ENCODE measurements around the gene AP2B1. TPM values are rescaled to one million over a fixed set of nuclear protein-coding genes. Genes with fewer than 3 reads are reported as not detected.

Gene AP2B1
- total RNA-seq, 1 donor from 2014 or later = 152 TPM

GRCh38 chr17:35641032-35641431, 53.9 kb downstream of the AP2B1 start:
- no peak for DNase-seq (ENCODE audit: low read depth)
- TF ChIP-seq CTCF (IDR thresholded peaks at IDR 0.05; ENCODE audit: insufficient read depth, low read length, poor library complexity, severe bottlenecking) = no peak
- H3K27me3 ChIP-seq (ENCODE audit: control insufficient read depth, insufficient read depth, low read length) = no peaks in the 10 kb centered on the region
- H3K4me3 ChIP-seq (ENCODE audit: low read depth, low read length) = no peak overlapping the region
- no peaks in the 10 kb centered on the region for H3K36me3 ChIP-seq (ENCODE audit: control insufficient read depth, insufficient read depth, low read length)

GRCh38 chr17:35645923-35646322, 58.8 kb downstream of the AP2B1 start:
- Histone ChIP-seq H3K27me3 (ENCODE audit: control insufficient read depth, insufficient read depth, low read length) (no peaks in the 10 kb centered on the region), H3K36me3 (ENCODE audit: control insufficient read depth, insufficient read depth, low read length) (no peaks in the 10 kb centered on the region), H3K4me3 (ENCODE audit: low read depth, low read length) (no peak overlapping the region)
- DNase-seq (ENCODE audit: low read depth) = no peak
- TF ChIP-seq CTCF (IDR thresholded peaks at IDR 0.05; ENCODE audit: insufficient read depth, low read length, poor library complexity, severe bottlenecking) = no peak

GRCh38 chr17:35651467-35651866, 64.3 kb downstream of the AP2B1 start:
- TF ChIP-seq CTCF (IDR thresholded peaks at IDR 0.05; ENCODE audit: insufficient read depth, low read length, poor library complexity, severe bottlenecking) = no peak
- H3K27me3 ChIP-seq (ENCODE audit: control insufficient read depth, insufficient read depth, low read length) = no peaks in the 10 kb centered on the region
- no peak for DNase-seq (ENCODE audit: low read depth)
- no peak overlapping the region for H3K4me3 ChIP-seq (ENCODE audit: low read depth, low read length)
- H3K36me3 ChIP-seq (ENCODE audit: control insufficient read depth, insufficient read depth, low read length) = no peaks in the 10 kb centered on the region

- no peak overlapping the region for H3K4me3 ChIP-seq (ENCODE audit: low read depth, low read length)
- no peaks in the 10 kb centered on the region for H3K36me3 ChIP-seq (ENCODE audit: control insufficient read depth, insufficient read depth, low read length)
- no peaks in the 10 kb centered on the region for H3K27me3 ChIP-seq (ENCODE audit: control insufficient read depth, insufficient read depth, low read length)
- no peak for DNase-seq (ENCODE audit: low read depth)
- TF ChIP-seq CTCF (IDR thresholded peaks at IDR 0.05; ENCODE audit: insufficient read depth, low read length, poor library complexity, severe bottlenecking) = no peak
Measured at GRCh38 chr17:35653619-35654361, 66.7 kb downstream of the AP2B1 start.

- no peak for TF ChIP-seq CTCF (IDR thresholded peaks at IDR 0.05; ENCODE audit: insufficient read depth, low read length, poor library complexity, severe bottlenecking)
- H3K27me3 ChIP-seq (ENCODE audit: control insufficient read depth, insufficient read depth, low read length) = no peaks in the 10 kb centered on the region
- no peak for DNase-seq (ENCODE audit: low read depth)
- no peaks in the 10 kb centered on the region for H3K36me3 ChIP-seq (ENCODE audit: control insufficient read depth, insufficient read depth, low read length)
- H3K4me3 ChIP-seq (ENCODE audit: low read depth, low read length) = no peak overlapping the region
Measured at GRCh38 chr17:35655303-35655702, 68.2 kb downstream of the AP2B1 start.

GRCh38 chr17:35660902-35661301, 73.8 kb downstream of the AP2B1 start:
- TF ChIP-seq CTCF (IDR thresholded peaks at IDR 0.05; ENCODE audit: insufficient read depth, low read length, poor library complexity, severe bottlenecking) = no peak
- DNase-seq (ENCODE audit: low read depth) = no peak
- Histone ChIP-seq H3K4me3 (ENCODE audit: low read depth, low read length) (no peak overlapping the region), H3K36me3 (ENCODE audit: control insufficient read depth, insufficient read depth, low read length) (no peaks in the 10 kb centered on the region), H3K27me3 (ENCODE audit: control insufficient read depth, insufficient read depth, low read length) (no peaks in the 10 kb centered on the region)
